Left colon (tissue), 2 donors: ENCODE measurements around the gene FOLR3. TPM values are rescaled to one million over a fixed set of nuclear protein-coding genes. Genes with fewer than 3 reads are reported as not detected.

ENCODE experiments used
- total RNA-seq, 2 donors: library from RNA; stranded (reverse); fragmentation: NEBNext Ultra II Directional; extraction: Animal tissue kit (Norgen Biotek cat#: 25700); gene quantifications; one replicate each; pipeline ENCODE4 v1.2.1, GENCODE V29; 2021
- donor health status: DM: no; HTN: no; CAD: no.
- donor health status: DM: yes; HTN: yes; CAD: no.

Gene FOLR3
- total RNA-seq, 2 donors from 2014 or later: not detected

Other genes starting within 250 kb of the FOLR3 start
- gene XNDC1N, start 207.1 kb upstream of the FOLR3 start, total RNA-seq: 10 to 100 TPM in 1 of 2 donors, 1 to 10 TPM in 1; 7.5 to 12.5 TPM
- gene RNF121, start 206.7 kb upstream of the FOLR3 start, total RNA-seq: 10 to 100 TPM; 29.5 to 39.5 TPM
- 10 to 100 TPM in 1 of 2 donors, 1 to 10 TPM in 1; 8.0 to 10.6 TPM for gene IL18BP, start 136.8 kb upstream of the FOLR3 start, total RNA-seq
- 100 to 1,000 TPM; 157 to 183 TPM for gene NUMA1, start 55.2 kb upstream of the FOLR3 start, total RNA-seq
- gene LRRC51, start 54.9 kb upstream of the FOLR3 start, total RNA-seq: 10 to 100 TPM in 1 of 2 donors, 1 to 10 TPM in 1; 8.0 to 10.1 TPM
- gene LAMTOR1, start 32.4 kb upstream of the FOLR3 start, total RNA-seq: 100 to 1,000 TPM in 1 of 2 donors, 10 to 100 TPM in 1; 96.8 to 102 TPM
- gene TOMT, start 29.8 kb upstream of the FOLR3 start, total RNA-seq: not detected
- gene ANAPC15, start 23.0 kb upstream of the FOLR3 start, total RNA-seq: 10 to 100 TPM; 44.2 to 49.8 TPM
- not detected for gene FOLR1, start 56.4 kb downstream of the FOLR3 start, total RNA-seq
- gene FOLR2, start 81.1 kb downstream of the FOLR3 start, total RNA-seq: 10 to 100 TPM in 1 of 2 donors, 1 to 10 TPM in 1; 4.8 to 23.5 TPM
- 100 to 1,000 TPM; 120 to 142 TPM for gene INPPL1, start 89.0 kb downstream of the FOLR3 start, total RNA-seq
- under 1 TPM; 0.61 to 0.89 TPM for gene PHOX2A, start 108.5 kb downstream of the FOLR3 start, total RNA-seq